GM12892 (cell line): ENCODE results near the gene PTPRN2.
"Not testable (repeated sequence)": the region's sequence is repeated elsewhere in the genome, so short reads cannot be mapped to it uniquely, and the experiment has no call there.

Experiments
- DNase-seq: peaks from one replicate; pipeline ENCODE4 v3.0.0; 2011; ENCODE audit not compliant: insufficient read length
- FAIRE-seq: peaks from 2 replicates; lab custom pipeline; 2011; peaks lifted over from hg19 to GRCh38; lab: Jason Lieb, UNC
- POLR2A ChIP-seq: IDR thresholded peaks from 2 replicates; pipeline ENCODE4 v1.6.1; 2011; ENCODE audit warnings: low read depth, low read length, control low read depth
- POLR2AphosphoS5 ChIP-seq: IDR thresholded peaks from 2 replicates; pipeline ENCODE4 v1.6.1; 2011; ENCODE audit warnings: low read depth, low read length, control low read depth
- TAF1 ChIP-seq: IDR thresholded peaks from 2 replicates; pipeline ENCODE4 v1.6.1; 2011; ENCODE audit warnings: low read depth, mild to moderate bottlenecking, control low read depth, low read length, borderline replicate concordance

PTPRN2 gene

DNA sequence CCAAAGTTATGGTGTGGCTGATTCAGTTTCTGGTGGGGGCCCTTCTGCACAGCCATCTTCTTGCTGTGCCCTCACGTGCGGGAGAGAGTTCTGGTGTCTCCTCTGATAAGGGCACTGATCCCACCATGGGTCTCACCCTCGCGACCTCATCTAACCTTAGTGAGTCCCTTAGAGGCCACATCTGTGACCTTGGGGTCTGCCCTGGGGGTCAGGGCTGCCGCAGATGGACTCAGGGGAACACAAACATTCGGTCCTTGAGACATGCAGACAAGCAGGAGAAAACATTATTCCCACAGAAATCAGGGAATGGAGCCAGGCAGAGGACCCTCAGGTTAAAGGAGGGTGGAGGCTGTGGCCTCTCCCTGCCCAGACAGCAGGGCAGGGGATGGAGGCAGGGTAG is 1072.9 kb downstream of the PTPRN2 start:
- FAIRE-seq, result no peak
- DNase-seq, result no peak
- TF ChIP-seq POLR2A (no peak), POLR2AphosphoS5 (no peak), TAF1 (no peak)

- no peak for DNase-seq
- FAIRE-seq, result no peak
These were observed 1073.3 kb downstream of the PTPRN2 start for GRCh38 chr7:157514306-157514705.

GRCh38 chr7:157513682-157514081 is 1073.9 kb downstream of the PTPRN2 start:
- no peak for FAIRE-seq
- no peak for DNase-seq
- TF ChIP-seq POLR2A (no peak), TAF1 (no peak), POLR2AphosphoS5 (no peak)

More at GRCh38 chr7:157514306-157514705, 1073.3 kb downstream of the PTPRN2 start:
- TF ChIP-seq TAF1 (no peak), POLR2A (no peak), POLR2AphosphoS5 (no peak)

DNA sequence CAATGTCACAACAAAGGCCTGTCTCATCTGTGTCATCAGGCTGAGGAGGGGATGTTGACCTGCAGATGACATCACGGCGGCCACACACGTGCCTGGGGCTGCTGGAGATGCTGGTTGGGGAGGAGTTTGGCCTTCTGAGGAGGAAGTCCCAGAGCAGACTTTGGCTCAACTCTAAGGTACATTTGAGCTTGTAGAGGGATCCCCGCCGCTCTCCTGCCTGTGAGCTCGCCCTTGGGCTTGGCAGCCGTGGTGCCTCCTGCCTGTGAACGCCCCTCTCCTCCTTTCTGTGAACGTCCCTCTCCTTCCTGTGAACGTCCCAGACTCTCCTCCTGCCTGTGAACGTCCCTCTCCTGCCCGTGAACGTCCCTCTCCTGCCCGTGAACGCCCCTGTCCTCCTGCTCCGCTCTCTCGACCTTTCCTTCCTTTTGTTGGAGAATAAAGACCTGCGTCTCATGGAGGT is 1074.4 kb downstream of the PTPRN2 start:
- no peak for DNase-seq
- no peak for FAIRE-seq
- TF ChIP-seq TAF1 (no peak), POLR2A (no peak), POLR2AphosphoS5 (no peak)

GRCh38 chr7:157509226-157509625 is 1078.4 kb downstream of the PTPRN2 start:
- FAIRE-seq, result no peak
- no peak for DNase-seq
- no peak for TF ChIP-seq TAF1
- TF ChIP-seq POLR2AphosphoS5, result no peak
- no peak for TF ChIP-seq POLR2A

DNA sequence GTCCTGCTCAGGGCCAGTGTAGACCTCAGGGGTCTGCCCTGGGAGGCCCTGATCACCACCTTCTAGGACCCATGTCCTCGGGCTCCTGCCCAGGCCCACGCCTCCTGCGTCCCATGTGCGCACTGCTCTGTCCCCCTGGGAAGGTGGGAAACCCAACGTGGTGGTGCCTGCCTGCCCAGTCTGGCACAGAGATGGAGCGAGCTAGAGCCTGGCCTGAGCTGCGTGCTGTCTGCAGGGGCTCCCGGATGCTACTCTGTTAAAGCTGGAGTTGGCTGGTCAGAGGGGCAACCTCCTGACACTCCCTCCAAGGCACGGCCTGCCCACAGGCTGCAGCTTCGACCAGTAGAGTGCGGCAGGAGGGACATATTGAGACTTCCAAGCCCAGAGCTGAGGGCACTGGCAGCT is 1079.1 kb downstream of the PTPRN2 start:
- FAIRE-seq (no peak), DNase-seq (no peak)
- no peak for TF ChIP-seq TAF1

DNA sequence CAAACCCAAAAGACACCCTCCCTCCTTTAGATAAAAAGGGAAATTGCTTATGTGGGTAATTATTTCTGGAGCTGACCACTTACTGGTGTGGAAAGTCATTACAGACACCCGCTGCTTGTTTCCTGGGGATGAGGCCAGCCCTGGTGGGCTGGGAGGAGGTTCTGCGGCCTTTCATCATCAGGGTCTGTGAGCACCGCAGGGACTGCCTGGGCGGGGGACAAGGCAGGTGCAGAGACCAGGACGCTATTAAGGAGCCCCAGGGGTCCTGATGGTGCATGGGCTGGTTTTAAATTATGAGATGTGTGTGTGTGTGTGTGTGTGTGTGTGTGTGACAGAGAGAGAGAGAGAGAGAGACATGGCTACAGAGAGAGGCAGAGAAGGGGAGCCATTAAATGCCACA is 1079.6 kb downstream of the PTPRN2 start:
- DNase-seq (no peak), FAIRE-seq (no peak)
- TF ChIP-seq POLR2A (no peak), POLR2AphosphoS5 (no peak), TAF1 (no peak)

- FAIRE-seq, result no peak
- TF ChIP-seq POLR2AphosphoS5 (no peak), TAF1 (no peak), POLR2A (no peak)
- DNase-seq, result no peak
These were observed 1081.4 kb downstream of the PTPRN2 start for GRCh38 chr7:157506268-157506667.

DNA sequence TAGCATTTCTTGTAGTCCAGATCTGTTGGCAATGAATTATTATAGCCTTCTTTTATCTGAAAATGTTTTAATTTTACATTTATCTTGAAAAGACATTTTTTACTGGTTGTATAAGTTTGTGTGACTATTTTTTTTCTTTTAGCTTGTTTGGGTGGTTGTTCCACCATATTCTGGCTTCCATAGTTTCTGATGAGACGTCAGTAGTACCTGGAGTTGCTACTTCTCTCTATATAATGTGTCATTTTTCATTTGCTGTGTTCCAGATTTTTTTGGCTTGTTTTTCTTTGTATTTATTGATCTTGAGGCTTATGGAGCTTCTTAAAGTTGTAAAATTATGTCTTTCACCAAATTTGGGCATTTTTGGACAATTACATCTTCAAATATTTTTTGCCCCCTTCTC is 1082.0 kb downstream of the PTPRN2 start:
- no peak for FAIRE-seq
- no peak for TF ChIP-seq POLR2A
- no peak for TF ChIP-seq POLR2AphosphoS5

DNA sequence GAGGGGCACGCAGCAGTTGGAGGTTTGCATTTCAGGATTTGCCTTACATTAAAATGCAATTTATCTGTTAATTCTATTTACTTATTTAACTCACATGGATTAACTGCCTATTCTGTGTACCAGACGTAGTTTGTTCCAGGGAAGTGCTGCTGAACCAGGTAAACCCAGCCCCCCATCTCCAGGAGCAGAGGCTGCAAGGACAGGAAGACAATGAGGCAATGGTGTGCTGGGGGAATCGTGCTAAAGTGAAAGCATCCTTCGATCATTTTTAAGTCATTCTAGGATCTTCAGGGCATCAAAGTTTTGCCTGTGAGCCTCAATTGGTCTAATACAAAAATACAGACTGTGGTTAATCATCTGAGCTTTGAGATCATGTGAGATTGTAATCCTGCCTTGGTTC is 1084.4 kb downstream of the PTPRN2 start:
- no peak for TF ChIP-seq POLR2AphosphoS5
- no peak for TF ChIP-seq POLR2A
- no peak for TF ChIP-seq TAF1
- FAIRE-seq, result no peak

More for the DNA sequence above, 1082.0 kb downstream of the PTPRN2 start:
- DNase-seq, result no peak

DNA sequence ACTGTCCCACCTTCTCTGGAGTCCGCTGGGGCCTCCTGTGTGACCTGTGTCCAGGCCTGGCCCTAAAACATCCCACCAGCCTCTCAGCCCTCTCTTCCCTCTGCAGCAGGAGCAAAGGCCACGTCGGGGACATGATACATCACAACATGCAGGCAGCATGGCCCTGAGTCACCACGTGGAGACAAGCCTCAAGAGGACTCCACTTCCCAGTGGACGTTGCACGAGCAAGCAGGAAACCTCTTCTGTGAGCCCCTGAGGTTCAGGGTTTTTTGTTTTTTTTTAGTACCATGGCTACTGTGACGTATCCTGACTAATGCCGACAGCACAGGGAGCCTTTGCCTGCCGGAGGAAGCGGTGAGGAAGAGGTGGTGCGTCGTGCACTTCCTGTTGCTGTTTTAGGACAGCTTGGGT is 1084.9 kb downstream of the PTPRN2 start:
- FAIRE-seq (no peak), DNase-seq (no peak)
- TF ChIP-seq POLR2A (no peak), POLR2AphosphoS5 (no peak), TAF1 (no peak)

More for the DNA sequence above, 1084.4 kb downstream of the PTPRN2 start:
- no peak for DNase-seq

DNA sequence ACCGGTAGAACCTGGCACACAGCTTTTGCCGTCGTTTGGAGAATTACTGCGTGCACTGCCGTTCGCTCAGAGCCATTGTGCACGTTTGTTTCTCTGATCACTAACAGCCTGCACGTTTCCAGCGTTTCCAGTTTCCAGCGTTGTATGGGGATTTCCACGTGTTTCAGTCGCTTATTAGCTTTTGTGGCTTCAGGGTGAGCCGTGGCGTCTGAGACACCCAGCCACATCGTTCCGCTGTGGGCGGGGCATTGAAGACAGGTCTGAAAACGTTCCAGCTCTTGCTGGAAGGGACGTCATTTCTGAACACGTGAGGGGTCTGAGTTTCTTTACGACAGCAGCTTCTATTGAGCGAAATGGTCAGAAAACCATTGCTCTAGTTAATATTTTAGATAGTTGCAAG is 1086.0 kb downstream of the PTPRN2 start:
- FAIRE-seq (no peak), DNase-seq (no peak)
- no peak for TF ChIP-seq TAF1

DNA sequence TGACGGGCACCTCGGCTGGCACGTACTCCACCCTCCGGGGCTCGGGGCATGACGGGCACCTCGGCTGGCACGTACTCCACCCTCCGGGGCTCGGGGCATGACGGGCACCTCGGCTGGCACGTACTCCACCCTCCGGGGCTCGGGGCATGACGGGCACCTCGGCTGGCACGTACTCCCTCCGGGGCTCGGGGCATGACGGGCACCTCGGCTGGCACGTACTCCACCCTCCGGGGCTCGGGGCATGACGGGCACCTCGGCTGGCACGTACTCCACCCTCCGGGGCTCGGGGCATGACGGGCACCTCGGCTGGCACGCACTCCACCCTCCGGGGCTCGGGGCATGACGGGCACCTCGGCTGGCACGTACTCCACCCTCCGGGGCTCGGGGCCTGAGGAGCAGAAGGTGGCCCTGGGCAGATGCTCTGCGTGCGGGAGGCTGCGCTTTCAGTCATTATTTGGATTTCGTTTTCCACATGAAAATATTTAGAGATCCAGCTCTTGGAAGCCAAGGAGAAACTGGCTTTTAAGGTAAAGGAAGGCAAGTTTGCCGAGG is 1086.6 kb downstream of the PTPRN2 start:
- not testable (repeated sequence) for DNase-seq, FAIRE-seq
